GM23248 (cell line): ENCODE data around the gene NIPAL4.

Source experiments
- EZH2 ChIP-seq: fragments of 200-600 bp; sonication (generic); IDR thresholded peaks from 2 replicates; pipeline ENCODE4 v1.6.1; 2018; ENCODE audit warnings: antibody characterized with exemption, mild to moderate bottlenecking; ENCODE audit not compliant: insufficient read depth, poor library complexity, severe bottlenecking
- EZH2phosphoT487 ChIP-seq: fragments of 200-600 bp; sonication (generic); IDR thresholded peaks from 2 replicates; pipeline ENCODE4 v1.6.1; 2018; ENCODE audit warnings: antibody characterized with exemption, moderate library complexity, mild to moderate bottlenecking, low read depth; ENCODE audit not compliant: insufficient read depth

- TF ChIP-seq EZH2 (no peak), EZH2phosphoT487 (no peak)
These were observed 19.2 kb downstream of the NIPAL4 start for GRCh38 chr5:157479166-157479565.
